Measurements from ENCODE around the gene WWP2. TPM values are rescaled to one million over a fixed set of nuclear protein-coding genes. Genes with fewer than 3 reads are reported as not detected.
"Not testable (repeated sequence)": the region's sequence is repeated elsewhere in the genome, so short reads cannot be mapped to it uniquely, and the experiment has no call there.

The WWP2 gene
- total and polyA plus RNA-seq, 2 experiments from 2014 or later, result 18.5 to 19.0 TPM

GRCh38 chr16:69848637-69849545 is 86.8 kb downstream of the WWP2 start:
- Histone ChIP-seq H3K9ac (peak overlapping the region; percentile 77), H3K27me3 (replicated peaks; ENCODE audit: insufficient read depth) (no peaks in the 10 kb centered on the region), H3K27ac (peak overlapping the region; percentile 87), H2AFZ (peak overlapping the region; percentile 81), H3K9me2 (ENCODE audit: insufficient read depth) (no peaks in the 10 kb centered on the region), H3K36me3 (ENCODE audit: low read depth) (no peaks in the 10 kb centered on the region), H3K4me2 (ENCODE audit: unreplicated experiment) (peak overlapping the region; percentile 88), H3K79me2 (ENCODE audit: insufficient read depth) (no peaks in the 10 kb centered on the region), H3K4me3 (peak overlapping the region; percentile 61), H4K20me1 (ENCODE audit: insufficient read depth) (no peaks in the 10 kb centered on the region), H3K9me3 (ENCODE audit: low read depth) (no peaks in the 10 kb centered on the region), H3K4me1 (ENCODE audit: insufficient read depth) (peaks cover 30% of the 10 kb centered on the region), H3F3A (ENCODE audit: insufficient read depth) (peaks cover 28% of the 10 kb centered on the region)
- 13 to 15% methylated on average over 8 of the region's 8 CpGs for WGBS, 2 experiments (ENCODE audit: low coverage in 1 of 2, low lambda C conversion rate in 2 of 2, missing lambda C conversion rate in 2 of 2)
- in situ Hi-C loops (cut with MboI), result no loop called here
- TF ChIP-seq EZH2phosphoT487 (IDR thresholded peaks at IDR 0.05; ENCODE audit: insufficient read depth, low read depth), result no peak
- TF ChIP-seq EZH2 (IDR thresholded peaks at IDR 0.05; ENCODE audit: insufficient read depth, poor library complexity, severe bottlenecking), result no peak
- DNase-seq, result peak; percentile 97

DNA sequence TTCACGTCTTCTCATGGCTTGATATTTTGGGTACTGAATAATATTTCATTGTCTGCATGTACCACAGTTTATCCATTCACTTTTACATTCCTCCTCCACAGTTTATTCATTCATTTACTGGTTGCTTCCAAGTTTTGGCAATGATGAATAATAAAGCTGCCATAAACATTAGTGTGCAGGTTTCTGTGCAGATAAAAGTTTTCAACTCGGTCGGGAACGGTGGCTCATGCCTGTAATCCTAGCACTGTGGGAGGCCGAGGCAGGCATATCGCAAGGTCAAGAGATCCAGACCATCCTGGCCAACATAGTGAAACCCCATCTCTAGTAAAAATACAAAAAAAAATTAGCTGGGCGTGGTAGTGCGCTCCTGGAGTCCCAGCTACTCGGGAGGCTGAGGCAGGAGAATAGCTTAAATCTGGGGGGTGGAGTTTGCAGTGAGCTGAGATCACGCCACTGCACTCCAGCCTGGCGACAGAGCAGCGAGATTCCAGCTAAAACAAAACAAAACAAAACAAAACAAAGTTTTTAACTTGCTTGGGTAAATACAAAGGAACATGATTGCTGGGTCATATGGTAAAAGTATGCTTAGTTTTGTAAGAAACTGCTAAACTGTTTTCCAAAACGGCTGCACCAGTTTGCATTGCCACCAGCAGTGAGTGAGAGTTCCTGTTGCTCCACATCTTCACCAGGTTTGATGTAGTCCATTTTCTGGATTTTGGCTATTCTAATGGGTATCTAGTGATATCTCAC is 89.5 kb downstream of the WWP2 start:
- no peaks in the 10 kb centered on the region for H3K9me2 ChIP-seq (ENCODE audit: insufficient read depth)
- no peaks in the 10 kb centered on the region for H3K79me2 ChIP-seq (ENCODE audit: insufficient read depth)
- peak overlapping the region; percentile 41 for H3K4me2 ChIP-seq (ENCODE audit: unreplicated experiment)
- H2AFZ ChIP-seq, result peak overlapping the region; percentile 41; the same call in 1 of the 2 replicates
- 36 to 45% methylated on average over 13 of the region's 13 CpGs for WGBS, 2 experiments (ENCODE audit: low coverage in 1 of 2, low lambda C conversion rate in 2 of 2, missing lambda C conversion rate in 2 of 2)
- H3F3A ChIP-seq (ENCODE audit: insufficient read depth), result peaks cover 28% of the 10 kb centered on the region
- in situ Hi-C loops (cut with MboI), result no loop called here
- H3K9me3 ChIP-seq (ENCODE audit: low read depth), result no peaks in the 10 kb centered on the region
- DNase-seq, result peak; percentile 67
- H3K4me3 ChIP-seq, result peak overlapping the region; percentile 39
- H4K20me1 ChIP-seq (ENCODE audit: insufficient read depth), result no peaks in the 10 kb centered on the region
- peaks cover 30% of the 10 kb centered on the region for H3K4me1 ChIP-seq (ENCODE audit: insufficient read depth)
- peak overlapping the region; percentile 52 for H3K9ac ChIP-seq
- TF ChIP-seq EZH2phosphoT487 (IDR thresholded peaks at IDR 0.05; ENCODE audit: insufficient read depth, low read depth), result no peak
- no peak for TF ChIP-seq EZH2 (IDR thresholded peaks at IDR 0.05; ENCODE audit: insufficient read depth, poor library complexity, severe bottlenecking)
- H3K36me3 ChIP-seq (ENCODE audit: low read depth), result no peaks in the 10 kb centered on the region
- peak overlapping the region; percentile 63 for H3K27ac ChIP-seq
- no peaks in the 10 kb centered on the region for H3K27me3 ChIP-seq (replicated peaks; ENCODE audit: insufficient read depth)

DNA sequence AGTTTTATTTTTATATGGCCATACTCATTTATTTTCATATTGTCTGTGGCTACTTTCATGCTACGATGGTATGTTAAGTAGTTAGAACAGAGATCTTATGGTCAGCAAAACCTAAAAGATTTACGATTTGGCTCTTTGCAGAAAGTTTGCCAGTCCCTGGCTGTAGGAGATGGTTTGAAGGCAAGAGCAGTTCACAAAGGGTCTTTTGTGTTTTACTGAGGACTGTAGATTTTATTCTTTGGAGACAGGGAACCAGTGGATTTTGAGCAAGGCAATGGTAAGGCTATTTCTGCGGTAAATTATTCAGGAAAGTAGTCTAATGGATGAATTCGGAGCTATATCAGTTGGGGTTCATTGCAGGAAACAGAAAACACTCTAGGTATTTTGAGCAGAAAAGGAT is 90.7 kb downstream of the WWP2 start:
- H3K27ac ChIP-seq, result no peak overlapping the region
- H3K27me3 ChIP-seq (replicated peaks; ENCODE audit: insufficient read depth), result no peaks in the 10 kb centered on the region
- H3K9me2 ChIP-seq (ENCODE audit: insufficient read depth), result no peaks in the 10 kb centered on the region
- peaks cover 27% of the 10 kb centered on the region for H3K4me1 ChIP-seq (ENCODE audit: insufficient read depth)
- H2AFZ ChIP-seq, result no peak overlapping the region
- DNase-seq, result no peak
- 97 to 98% methylated on average over 4 of the region's 4 CpGs for WGBS, 2 experiments (ENCODE audit: low coverage in 1 of 2, low lambda C conversion rate in 2 of 2, missing lambda C conversion rate in 2 of 2)
- H3K4me3 ChIP-seq, result no peak overlapping the region
- H3K9ac ChIP-seq, result no peak overlapping the region
- no peaks in the 10 kb centered on the region for H3K9me3 ChIP-seq (ENCODE audit: low read depth)
- no peak overlapping the region for H3K4me2 ChIP-seq (ENCODE audit: unreplicated experiment)
- no peaks in the 10 kb centered on the region for H4K20me1 ChIP-seq (ENCODE audit: insufficient read depth)
- H3K79me2 ChIP-seq (ENCODE audit: insufficient read depth), result no peaks in the 10 kb centered on the region
- H3F3A ChIP-seq (ENCODE audit: insufficient read depth), result peaks cover 24% of the 10 kb centered on the region
- in situ Hi-C loops (cut with MboI), result no loop called here
- H3K36me3 ChIP-seq (ENCODE audit: low read depth), result no peaks in the 10 kb centered on the region
- TF ChIP-seq EZH2phosphoT487 (IDR thresholded peaks at IDR 0.05; ENCODE audit: insufficient read depth, low read depth) (no peak), EZH2 (IDR thresholded peaks at IDR 0.05; ENCODE audit: insufficient read depth, poor library complexity, severe bottlenecking) (no peak)

DNA sequence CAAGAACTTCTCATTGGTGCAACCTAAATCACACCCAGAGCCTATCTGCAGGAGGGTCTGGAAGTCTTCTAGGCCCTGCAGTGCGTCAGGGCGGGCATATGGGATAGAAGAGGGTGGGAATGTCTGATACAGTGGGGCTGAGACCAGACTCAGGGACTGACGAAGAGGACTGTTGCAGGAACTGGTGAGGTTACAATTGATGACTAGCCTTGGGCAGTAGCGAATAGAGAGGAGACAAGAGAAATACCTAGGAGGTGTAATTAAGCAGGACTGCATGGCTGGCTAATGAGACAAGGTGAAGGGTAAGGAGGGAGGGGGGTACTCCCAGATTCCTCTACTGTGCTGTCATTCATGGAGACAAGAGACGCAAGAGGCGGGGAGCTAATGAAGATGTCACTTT is 91.3 kb downstream of the WWP2 start:
- no peak overlapping the region for H3K27ac ChIP-seq
- H3F3A ChIP-seq (ENCODE audit: insufficient read depth), result peaks cover 17% of the 10 kb centered on the region
- no peak overlapping the region for H3K9ac ChIP-seq
- in situ Hi-C loops (cut with MboI), result no loop called here
- no peaks in the 10 kb centered on the region for H3K27me3 ChIP-seq (replicated peaks; ENCODE audit: insufficient read depth)
- no peak for DNase-seq
- H4K20me1 ChIP-seq (ENCODE audit: insufficient read depth), result no peaks in the 10 kb centered on the region
- H3K4me2 ChIP-seq (ENCODE audit: unreplicated experiment), result no peak overlapping the region
- no peaks in the 10 kb centered on the region for H3K79me2 ChIP-seq (ENCODE audit: insufficient read depth)
- peaks cover 21% of the 10 kb centered on the region for H3K4me1 ChIP-seq (ENCODE audit: insufficient read depth)
- H3K9me3 ChIP-seq (ENCODE audit: low read depth), result no peaks in the 10 kb centered on the region
- H3K4me3 ChIP-seq, result no peak overlapping the region
- no peak for TF ChIP-seq EZH2phosphoT487 (IDR thresholded peaks at IDR 0.05; ENCODE audit: insufficient read depth, low read depth)
- TF ChIP-seq EZH2 (IDR thresholded peaks at IDR 0.05; ENCODE audit: insufficient read depth, poor library complexity, severe bottlenecking), result no peak
- no peaks in the 10 kb centered on the region for H3K36me3 ChIP-seq (ENCODE audit: low read depth)
- H2AFZ ChIP-seq, result no peak overlapping the region
- 94 to 95% methylated on average over 6 of the region's 6 CpGs for WGBS, 2 experiments (ENCODE audit: low coverage in 1 of 2, low lambda C conversion rate in 2 of 2, missing lambda C conversion rate in 2 of 2)
- H3K9me2 ChIP-seq (ENCODE audit: insufficient read depth), result no peaks in the 10 kb centered on the region

DNA sequence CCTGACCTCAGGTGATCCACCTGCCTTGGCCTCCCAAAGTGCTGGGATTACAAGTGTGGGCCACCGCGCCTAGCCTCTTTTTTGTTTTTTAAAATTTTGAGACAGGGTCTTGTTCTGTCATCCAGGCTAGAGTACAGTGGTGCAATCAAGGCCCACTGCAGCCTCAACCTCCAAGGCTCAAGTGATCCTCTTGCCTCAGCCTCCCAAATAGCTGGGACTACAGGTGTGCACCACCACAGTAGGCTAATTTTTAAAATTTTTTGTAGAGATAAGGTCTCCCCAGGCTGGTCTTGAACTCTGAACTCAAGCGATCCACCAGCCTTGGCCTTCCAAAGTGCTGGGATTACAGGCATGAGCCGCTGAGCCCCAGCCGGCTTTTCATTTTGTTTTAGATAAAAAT is 92.6 kb downstream of the WWP2 start:
- DNase-seq; H2AFZ ChIP-seq; H3K79me2 ChIP-seq (ENCODE audit: insufficient read depth); H3K4me3 ChIP-seq; in situ Hi-C loops (cut with MboI); H3K9me3 ChIP-seq (ENCODE audit: low read depth); H3K4me2 ChIP-seq (ENCODE audit: unreplicated experiment); H3K27ac ChIP-seq; H3K9ac ChIP-seq; H4K20me1 ChIP-seq (ENCODE audit: insufficient read depth); H3K36me3 ChIP-seq (ENCODE audit: low read depth); H3K27me3 ChIP-seq (replicated peaks; ENCODE audit: insufficient read depth); H3K9me2 ChIP-seq (ENCODE audit: insufficient read depth); H3F3A ChIP-seq (ENCODE audit: insufficient read depth): not testable (repeated sequence)
- peaks cover 11% of the 10 kb centered on the region; the same call in 1 of the 2 replicates for H3K4me1 ChIP-seq (ENCODE audit: insufficient read depth)
- WGBS, 2 experiments (ENCODE audit: low coverage in 1 of 2, low lambda C conversion rate in 2 of 2, missing lambda C conversion rate in 2 of 2), result 97 to 100% methylated on average over 5 of the region's 5 CpGs
